ENCODE data around the gene EXD1.

DNA sequence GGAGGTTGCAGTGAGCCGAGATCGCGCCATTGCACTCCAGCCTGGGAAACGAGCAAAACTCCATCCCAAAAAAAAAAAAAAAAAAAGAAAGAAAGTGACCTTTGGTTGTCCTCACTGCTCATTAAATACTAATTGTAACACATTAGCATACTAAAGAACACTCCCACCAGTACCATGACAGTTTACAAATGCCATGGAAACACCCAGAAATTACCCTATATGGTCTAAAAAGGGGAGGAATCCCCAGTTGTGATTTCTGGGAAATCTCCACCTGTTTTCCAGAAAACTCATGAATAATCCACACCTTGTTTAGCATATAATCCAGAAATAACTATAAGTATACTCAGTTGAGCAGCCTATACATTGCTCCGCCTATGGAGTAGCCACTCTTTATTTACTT lies 90.9 kb downstream of the EXD1 start:
- no peak for TF ChIP-seq POLR2A (IDR thresholded peaks at IDR 0.05)
- TF ChIP-seq, protein P1, sequence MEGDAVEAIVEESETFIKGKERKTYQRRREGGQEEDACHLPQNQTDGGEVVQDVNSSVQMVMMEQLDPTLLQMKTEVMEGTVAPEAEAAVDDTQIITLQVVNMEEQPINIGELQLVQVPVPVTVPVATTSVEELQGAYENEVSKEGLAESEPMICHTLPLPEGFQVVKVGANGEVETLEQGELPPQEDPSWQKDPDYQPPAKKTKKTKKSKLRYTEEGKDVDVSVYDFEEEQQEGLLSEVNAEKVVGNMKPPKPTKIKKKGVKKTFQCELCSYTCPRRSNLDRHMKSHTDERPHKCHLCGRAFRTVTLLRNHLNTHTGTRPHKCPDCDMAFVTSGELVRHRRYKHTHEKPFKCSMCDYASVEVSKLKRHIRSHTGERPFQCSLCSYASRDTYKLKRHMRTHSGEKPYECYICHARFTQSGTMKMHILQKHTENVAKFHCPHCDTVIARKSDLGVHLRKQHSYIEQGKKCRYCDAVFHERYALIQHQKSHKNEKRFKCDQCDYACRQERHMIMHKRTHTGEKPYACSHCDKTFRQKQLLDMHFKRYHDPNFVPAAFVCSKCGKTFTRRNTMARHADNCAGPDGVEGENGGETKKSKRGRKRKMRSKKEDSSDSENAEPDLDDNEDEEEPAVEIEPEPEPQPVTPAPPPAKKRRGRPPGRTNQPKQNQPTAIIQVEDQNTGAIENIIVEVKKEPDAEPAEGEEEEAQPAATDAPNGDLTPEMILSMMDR (IDR thresholded peaks at IDR 0.05): no peak
